ENCODE results near the gene DDX59. TPM values are rescaled to one million over a fixed set of nuclear protein-coding genes. Genes with fewer than 3 reads are reported as not detected.

Gene DDX59
- total and polyA plus RNA-seq, 9 of the 15 experiments (the other 6 are each of a cell fraction or from before 2014, with no cell fraction given): 8.3 to 30.4 (median 19.8) TPM

DNA sequence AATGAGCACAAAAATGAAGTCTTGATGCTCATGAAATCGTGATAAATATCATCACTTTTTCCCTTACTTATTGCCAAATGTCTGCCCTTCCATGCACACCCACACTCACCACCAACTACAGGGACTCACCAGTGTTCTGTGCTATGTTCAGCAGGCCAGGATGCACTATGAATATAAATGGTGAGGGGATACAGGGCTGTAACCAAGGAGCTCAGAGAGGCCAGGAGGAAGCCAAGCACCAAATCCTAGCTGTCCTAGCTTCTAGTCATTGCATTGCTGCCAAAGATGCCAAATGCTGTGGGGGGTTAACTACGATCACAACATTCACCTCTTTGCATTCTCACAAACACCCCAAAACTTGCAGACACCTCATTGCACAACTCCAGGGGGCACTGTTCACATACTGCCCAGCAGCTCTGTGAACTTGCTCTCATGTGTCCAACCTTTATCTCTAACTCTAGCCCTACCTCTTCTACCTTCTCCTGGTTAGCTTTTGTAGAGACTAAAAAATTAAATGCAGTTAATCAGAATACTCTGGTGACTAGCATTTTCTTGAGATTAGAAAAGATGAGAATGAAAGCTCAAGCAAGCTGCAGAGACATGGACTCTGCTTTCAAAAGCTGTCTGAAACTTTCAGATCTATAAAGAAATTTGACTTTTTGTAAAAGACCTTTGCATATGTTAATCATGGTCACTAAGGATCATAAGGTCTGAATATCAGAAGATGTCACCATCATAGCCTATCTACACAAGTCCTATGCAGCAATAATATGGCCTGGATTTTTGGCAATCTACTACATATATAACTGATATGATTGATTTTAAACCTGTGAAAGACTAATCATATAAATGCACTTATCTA lies 35.2 kb downstream of the DDX59 start:
- Histone ChIP-seq H3K4me3 (no peak overlapping the region), H3K9ac (ENCODE audit: insufficient read depth in 1 of 2, low read depth in 2 of 2, low read length in 2 of 2) (no peak overlapping the region), H2AFZ (ENCODE audit: low read depth, low read length) (no peak overlapping the region), H3K9me1 (ENCODE audit: control insufficient read depth, insufficient read depth, low read length) (no peaks in the 10 kb centered on the region), H3K27me3 (ENCODE audit: control insufficient read depth in 2 of 2, insufficient read depth in 2 of 2, low read length in 2 of 2) (no peaks in the 10 kb centered on the region), H3K4me1 (replicated peaks in 1 of 2; ENCODE audit: control insufficient read depth in 2 of 2, insufficient read depth in 2 of 2, low read length in 2 of 2) (peaks cover 14% of the 10 kb centered on the region in 2 experiments), H3K4me2 (ENCODE audit: insufficient read depth, low read length) (no peak overlapping the region), H3K79me2 (ENCODE audit: control insufficient read depth, insufficient read depth, low read length) (no peaks in the 10 kb centered on the region), H4K20me1 (replicated peaks; ENCODE audit: control insufficient read depth, insufficient read depth, low read length) (no peaks in the 10 kb centered on the region), H3K9me3 (replicated peaks; ENCODE audit: control insufficient read depth, insufficient read depth, low read depth, low read length) (0 out of 2 replicates have a peak, but pooled peaks cover 3% of the 10 kb centered on the region), H3K27ac (ENCODE audit: extremely low read depth, low read depth, low read length) (no peak overlapping the region), H3K36me3 (ENCODE audit: control insufficient read depth, insufficient read depth, low read length) (no peaks in the 10 kb centered on the region)
- in situ Hi-C loops (cut with MboI) (no loop called here), intact Hi-C loops (cut with micrococcal nuclease) (loop anchor here (1.0 kb wide), 1 partner anchor 169 kb away; no protein-coding TSS in a partner anchor)
- CTCF ChIA-PET (ENCODE audit: low intra/inter-chr PET ratio): interaction anchor here (0.8 kb wide), 1 partner anchor 168 kb away, joined by 4 read pairs; no protein-coding TSS in a partner anchor
- no TSS peak for BruUV-seq (replicated peaks)
- no peak for FAIRE-seq
- DNase-seq (ENCODE audit: extremely low read depth in 1 of 4, low spot score in 3 of 4): no peak
- no peak for ATAC-seq
- POLR2A ChIA-PET: interaction anchor here (0.6 to 3.2 kb wide), 6 partner anchors 8 to 237 kb away, joined by 3 to 17 read pairs (median 6); partner anchors contain the start of gene DDX59
- WGBS (ENCODE audit: insufficient coverage, low coverage, missing lambda C conversion rate): 44% methylated on average over 2 of the region's 2 CpGs
- TF ChIP-seq PRDM10 (IDR thresholded peaks at IDR 0.05; ENCODE audit: partially characterized antibody) (no peak), NFE2L1 (tag; IDR thresholded peaks at IDR 0.05; ENCODE audit: borderline replicate concordance, low read depth) (no peak), CEBPG (CRISPR knock-in tag; IDR thresholded peaks at IDR 0.05) (peak; percentile 39; the same call in 1 of the 2 replicates), CEBPG (tag; conservative IDR thresholded peaks at IDR 0.05 in 1 of 2, IDR thresholded peaks at IDR 0.05 in 1 of 2) (peak; percentile 13 to 30; a peak in 1 of 4 replicates), HMBOX1 (IDR thresholded peaks at IDR 0.05) (peak; percentile 44; the same call in 1 of the 2 replicates), CBX1 (IDR thresholded peaks at IDR 0.05; ENCODE audit: low read depth) (peak; percentile 64; the same call in 1 of the 2 replicates), RREB1 (CRISPR knock-in tag; IDR thresholded peaks at IDR 0.05) (no peak), SMC3 (conservative IDR thresholded peaks at IDR 0.05; ENCODE audit: insufficient read depth, low read depth, low read length) (0 out of 2 replicates have a peak, but pooled peaks have one; percentile 28), ARID2 (IDR thresholded peaks at IDR 0.05) (0 out of 2 replicates have a peak, but pooled peaks have one; percentile 32)

Measured in K562 (cell line).